GM18951 (cell line): ENCODE results near the gene ZNF521.

ENCODE experiments used
- POLR2A ChIP-seq: IDR thresholded peaks from 4 replicates; pipeline ENCODE4 v1.6.1; 2011; ENCODE audit warnings: mild to moderate bottlenecking; ENCODE audit not compliant: insufficient read length, insufficient read depth; ENCODE audit errors: extremely low read depth
- in situ Hi-C: fragments of 300-500 bp; cut with MboI; formaldehyde crosslinking; loops from one replicate; pipeline ENCODE4 v1.12.0; 2022; ENCODE audit warnings: low sequenced_read_pairs, mixed read lengths, inconsistent platforms; ENCODE audit not compliant: unreplicated experiment

Gene ZNF521

GRCh38 chr18:25140124-25140961, 211.6 kb downstream of the ZNF521 start:
- in situ Hi-C loops = no loop called here
- TF ChIP-seq POLR2A = no peak

- in situ Hi-C loops = no loop called here
- TF ChIP-seq POLR2A = no peak
Measured at GRCh38 chr18:25137197-25137472, 214.8 kb downstream of the ZNF521 start.

GRCh38 chr18:25136416-25137196, 215.4 kb downstream of the ZNF521 start:
- in situ Hi-C loops = no loop called here
- TF ChIP-seq POLR2A = no peak

GRCh38 chr18:25134861-25135260, 217.1 kb downstream of the ZNF521 start:
- no peak for TF ChIP-seq POLR2A
- in situ Hi-C loops = no loop called here

GRCh38 chr18:25133879-25134278, 218.1 kb downstream of the ZNF521 start:
- TF ChIP-seq POLR2A = no peak
- in situ Hi-C loops = no loop called here

- TF ChIP-seq POLR2A = no peak
- in situ Hi-C loops = no loop called here
Measured at GRCh38 chr18:25132786-25133496, 219.0 kb downstream of the ZNF521 start.

GRCh38 chr18:25126751-25127150, 225.2 kb downstream of the ZNF521 start:
- in situ Hi-C loops = no loop called here
- no peak for TF ChIP-seq POLR2A

GRCh38 chr18:25125680-25126079, 226.3 kb downstream of the ZNF521 start:
- TF ChIP-seq POLR2A = no peak
- in situ Hi-C loops = no loop called here

- TF ChIP-seq POLR2A = no peak
- in situ Hi-C loops = no loop called here
Measured at GRCh38 chr18:25123438-25124232, 228.3 kb downstream of the ZNF521 start.

- in situ Hi-C loops = no loop called here
- no peak for TF ChIP-seq POLR2A
Measured at GRCh38 chr18:25121442-25121841, 230.5 kb downstream of the ZNF521 start.

GRCh38 chr18:25113566-25113965, 238.4 kb downstream of the ZNF521 start:
- in situ Hi-C loops = no loop called here
- TF ChIP-seq POLR2A = no peak

GRCh38 chr18:25112821-25113434, 239.0 kb downstream of the ZNF521 start:
- TF ChIP-seq POLR2A = no peak
- in situ Hi-C loops = no loop called here
